K562 (cell line): ENCODE data around the gene GORASP2. TPM values are rescaled to one million over a fixed set of nuclear protein-coding genes. Genes with fewer than 3 reads are reported as not detected.

Source experiments
- ATAC-seq: fragments of 200-7000 bp; cut with Tn5 transposase; 3 replicates; pipeline ENCODE4 v1.9.1; 2020; ENCODE audit warnings: moderate library complexity
- BruUV-seq: library from RNA; stranded (reverse); fragments of 400-500 nt; replicated peaks from 2 replicates; lab custom pipeline; 2021; lab: Mats Ljungman, UMichigan
- CTCF ChIA-PET: fragments of 300-600 bp; formaldehyde crosslinking; extraction: SDS; loops from one replicate; lab custom pipeline; 2021; ENCODE audit warnings: low intra/inter-chr PET ratio; lab: Yijun Ruan, JAX
- POLR2A ChIA-PET: fragments of 300-600, 350-650 bp; sonication (Branson Sonifier 250); formaldehyde crosslinking; extraction: SDS; loops from one replicate; lab custom pipeline; 2021; ENCODE audit warnings: antibody characterized with exemption, inconsistent platforms; lab: Yijun Ruan, JAX
- DNase-seq, 4 experiments: peaks; one replicate each; pipeline versions ENCODE4 v3.0.0 to v3.0.0-alpha.2; 2011 to 2018; ENCODE audit warnings: low spot score in 3 of 4, mixed read lengths in 3 of 4; ENCODE audit errors: extremely low read depth in 1 of 4
- FAIRE-seq: peaks from 2 replicates; lab custom pipeline; 2011; peaks lifted over from hg19 to GRCh38; lab: Jason Lieb, UNC
- H2AFZ ChIP-seq: 2 replicates; pipeline ENCODE4 v1.6.0; 2011; ENCODE audit warnings: low read depth, low read length, control low read depth, inconsistent platforms
- H3K27ac ChIP-seq: fragments of 200-600 bp; 3 replicates; pipeline ENCODE4 v1.8.0; 2011; ENCODE audit warnings: low read depth, mild to moderate bottlenecking, control low read depth, inconsistent platforms, low read length, moderate library complexity, mixed read lengths; ENCODE audit errors: extremely low read depth
- H3K27me3 ChIP-seq, 2 experiments: fragments of 300-600 bp in 1 of 2; 2 replicates in 1 of 2; 3 replicates in 1 of 2; pipeline versions ENCODE4 v1.6.0 to v1.8.0; 2011; ENCODE audit warnings: inconsistent platforms in 2 of 2, low read length in 2 of 2, mild to moderate bottlenecking in 1 of 2, mixed read lengths in 1 of 2, moderate library complexity in 1 of 2; ENCODE audit not compliant: control insufficient read depth in 2 of 2, insufficient read depth in 2 of 2
- H3K36me3 ChIP-seq: fragments of 300-600 bp; 3 replicates; pipeline ENCODE4 v1.8.0; 2011; ENCODE audit warnings: mild to moderate bottlenecking, low read length, inconsistent platforms; ENCODE audit not compliant: control insufficient read depth, insufficient read depth
- H3K4me1 ChIP-seq, 2 experiments: fragments of 200-600 bp in 1 of 2; replicated peaks in 1 of 2; 2 replicates in 1 of 2; 3 replicates in 1 of 2; pipeline versions ENCODE4 v1.5.1 to v1.8.0; 2011; ENCODE audit warnings: inconsistent platforms in 2 of 2, low read length in 2 of 2, mild to moderate bottlenecking in 1 of 2, mixed read lengths in 1 of 2, moderate library complexity in 1 of 2; ENCODE audit not compliant: control insufficient read depth in 2 of 2, insufficient read depth in 2 of 2
- H3K4me2 ChIP-seq: 2 replicates; pipeline ENCODE4 v1.6.1; 2011; ENCODE audit warnings: low read length, control low read depth, inconsistent platforms, mixed read lengths; ENCODE audit not compliant: insufficient read depth
- H3K4me3 ChIP-seq: fragments of 200-600 bp; sonication (generic), shearing (Covaris generic); 2 replicates; pipeline ENCODE4 v1.5.1; 2016; ENCODE audit warnings: control low read depth, inconsistent platforms
- H3K79me2 ChIP-seq: fragments of 200-600 bp; 3 replicates; pipeline ENCODE4 v1.8.0; 2011; ENCODE audit warnings: low read length, inconsistent platforms; ENCODE audit not compliant: control insufficient read depth, insufficient read depth
- H3K9ac ChIP-seq, 2 experiments: 2 replicates each; pipeline versions ENCODE4 v1.6.0 to v1.6.1; 2011; ENCODE audit warnings: low read depth in 2 of 2, low read length in 2 of 2, control low read depth in 1 of 2, inconsistent platforms in 1 of 2, mild to moderate bottlenecking in 1 of 2, mixed read lengths in 1 of 2; ENCODE audit not compliant: insufficient read depth in 1 of 2
- H3K9me1 ChIP-seq: one replicate; pipeline ENCODE4 v1.6.0; 2011; ENCODE audit warnings: inconsistent platforms, mild to moderate bottlenecking, low read length, moderate library complexity; ENCODE audit not compliant: control insufficient read depth, insufficient read depth
- H3K9me3 ChIP-seq: replicated peaks from 2 replicates; pipeline ENCODE4 v1.5.1; 2011; ENCODE audit warnings: low read depth, low read length, inconsistent platforms; ENCODE audit not compliant: control insufficient read depth, insufficient read depth
- H4K20me1 ChIP-seq: replicated peaks from 2 replicates; pipeline ENCODE4 v1.6.1; 2011; ENCODE audit warnings: low read length, inconsistent platforms, mixed read lengths; ENCODE audit not compliant: control insufficient read depth, insufficient read depth
- CHD2 ChIP-seq: IDR thresholded peaks from 2 replicates; pipeline ENCODE4 v1.6.1; 2011; ENCODE audit warnings: low read depth, low read length
- CREB1 ChIP-seq, 2 experiments: sonication (generic) in 1 of 2; formaldehyde crosslinking in 1 of 2; IDR thresholded peaks; 2 replicates each; pipeline versions ENCODE4 v1.6.1 to v1.8.0; 2012 to 2022; ENCODE audit warnings: inconsistent platforms in 1 of 2, mild to moderate bottlenecking in 1 of 2, missing genetic modification reagents in 1 of 2, moderate library complexity in 1 of 2
- GTF2A2 ChIP-seq: IDR thresholded peaks from 2 replicates; pipeline ENCODE4 v1.6.1; 2016; ENCODE audit warnings: mild to moderate bottlenecking, missing genetic modification characterization, missing compliant biosample characterization
- KDM1A ChIP-seq, 2 experiments: fragments of 450-650 bp; IDR thresholded peaks; 2 replicates each; pipeline ENCODE4 v1.6.1; 2016; ENCODE audit warnings: mild to moderate bottlenecking in 2 of 2
- MYNN ChIP-seq, 2 experiments: sonication (generic); formaldehyde crosslinking in 1 of 2; IDR thresholded peaks; 2 replicates each; pipeline versions ENCODE4 v1.5.0 to v1.6.1; 2016 to 2020; ENCODE audit warnings: antibody characterized with exemption in 1 of 2, missing genetic modification reagents in 1 of 2
- POLR2A ChIP-seq: fragments of 450-650 bp; conservative IDR thresholded peaks from 2 replicates; pipeline ENCODE4 v1.6.1; 2016
- POLR2AphosphoS2 ChIP-seq: IDR thresholded peaks from 2 replicates; pipeline ENCODE4 v1.6.1; 2012; ENCODE audit warnings: low read length, improper control_type of control experiment
- POLR2B ChIP-seq: fragments of 450-650 bp; IDR thresholded peaks from 2 replicates; pipeline ENCODE4 v1.6.1; 2018; ENCODE audit warnings: low read depth; ENCODE audit not compliant: partially characterized antibody
- POLR2G ChIP-seq: fragments of 200-400 bp; formaldehyde crosslinking; IDR thresholded peaks from 2 replicates; pipeline ENCODE4 v1.6.1; 2017; ENCODE audit warnings: low read depth, mild to moderate bottlenecking, antibody characterized with exemption, low read length, moderate library complexity
- PTTG1 ChIP-seq: fragments of 450-650 bp; IDR thresholded peaks from 2 replicates; pipeline ENCODE4 v1.6.1; 2016; ENCODE audit warnings: low read depth, mild to moderate bottlenecking, missing genetic modification characterization, missing compliant biosample characterization
- SIRT6 ChIP-seq: IDR thresholded peaks from one replicate; pipeline ENCODE4 v1.6.1; 2012; ENCODE audit warnings: low read depth, mild to moderate bottlenecking, control low read depth, inconsistent platforms, low read length, moderate library complexity
- SUPT5H ChIP-seq: fragments of 450-650 bp; IDR thresholded peaks from 2 replicates; pipeline ENCODE4 v1.6.1; 2016
- THRAP3 ChIP-seq: fragments of 450-650 bp; IDR thresholded peaks from 2 replicates; pipeline ENCODE4 v1.6.1; 2016; ENCODE audit warnings: mild to moderate bottlenecking, inconsistent platforms, borderline replicate concordance
- ZNF232 ChIP-seq: sonication (generic); formaldehyde crosslinking; IDR thresholded peaks from 2 replicates; pipeline ENCODE4 v1.8.0; 2022; ENCODE audit warnings: mild to moderate bottlenecking, missing genetic modification reagents
- WGBS: fragments of 100-300 bp; shearing (Covaris generic); methylation state at CpG from one replicate; pipeline ENCODE4 v1.1.6; 2016; ENCODE audit warnings: low coverage, mixed read lengths; ENCODE audit not compliant: insufficient coverage; ENCODE audit errors: missing lambda C conversion rate; 5-methylcytosine and 5-hydroxymethylcytosine counted together
- in situ Hi-C: fragments of 300-500 bp; cut with MboI; formaldehyde crosslinking; loops from 4 replicates; pipeline ENCODE4 v1.15.0; 2018; ENCODE audit warnings: inconsistent platforms, mixed read lengths
- intact Hi-C: fragments of 100-400 bp; cut with micrococcal nuclease; formaldehyde crosslinking; loops from 2 replicates; pipeline ENCODE4 v1.14.2; 2022
- polyA plus RNA-seq, 8 experiments: library from polyadenylated mRNA; depleted of rRNA in 4 of 8; stranded (reverse) in 5 of 8; unstranded in 3 of 8; fragments of >200 nt; fragmentation: Nextera tagmentation in 2 of 8; fragmentation: Illumina TruSeq in 1 of 8; extraction: Ambion mirVana in 2 of 8; extraction: Trizol in 1 of 8; gene quantifications; 2 replicates each; pipeline versions ENCODE4 v1.2.1 to v1.2.3, GENCODE V29; 2011 to 2014; ENCODE audit warnings: inconsistent platforms in 1 of 8, missing spikeins in 1 of 8
- total RNA-seq, 7 experiments: library from RNA; depleted of rRNA in 6 of 7; stranded (reverse); fragments of >200 nt in 6 of 7; fragmentation: Illumina TruSeq in 2 of 7; extraction: Trizol in 2 of 7; gene quantifications; 2 replicates each; pipeline versions ENCODE4 v1.2.1 to v1.2.3, GENCODE V29; 2011 to 2021; ENCODE audit warnings: low replicate concordance in 1 of 7

The GORASP2 gene
- total and polyA plus RNA-seq, 9 of the 15 experiments (the other 6 are each of a cell fraction or from before 2014, with no cell fraction given): 27.4 to 180 (median 59.6) TPM

GRCh38 chr2:170968205-170969003 is 39.4 kb downstream of the GORASP2 start:
- no peak overlapping the region for H3K9ac ChIP-seq
- BruUV-seq: no TSS peak
- H3K9me3 ChIP-seq: no peaks in the 10 kb centered on the region
- no peak overlapping the region for H3K4me2 ChIP-seq
- no peaks in the 10 kb centered on the region for H4K20me1 ChIP-seq
- TF ChIP-seq ZNF232 (CRISPR knock-in tag) (no peak), CREB1 (IDR thresholded peaks at IDR 0.05) (peak; percentile 15; the same call in 1 of the 2 replicates), CREB1 (CRISPR knock-in tag; IDR thresholded peaks at IDR 0.05) (no peak), SUPT5H (peak; percentile 79), THRAP3 (0 out of 2 replicates have a peak, but pooled peaks have one; percentile 16), POLR2AphosphoS2 (peak; percentile 80; the same call in 1 of the 2 replicates), PTTG1 (tag) (no peak), SIRT6 (peak; percentile 69), GTF2A2 (tag) (no peak), POLR2A (peak; percentile 69), POLR2B (peak; percentile 80), POLR2G (peak; percentile 39), CHD2 (peak; percentile 76), KDM1A (IDR thresholded peaks at IDR 0.05) (no peak), MYNN (IDR thresholded peaks at IDR 0.05) (peak; percentile 59; the same call in 1 of the 2 replicates), MYNN (CRISPR knock-in tag; IDR thresholded peaks at IDR 0.05) (no peak)
- H3K79me2 ChIP-seq: no peaks in the 10 kb centered on the region
- no peaks in the 10 kb centered on the region for H3K9me1 ChIP-seq
- WGBS: 72% methylated on average over 12 of the region's 12 CpGs
- H2AFZ ChIP-seq: no peak overlapping the region
- intact Hi-C loops (no loop called here), in situ Hi-C loops (loop anchor here (25.0 kb wide), 1 partner anchor 1144 kb away; the partner anchor contains the start of gene DLX2)
- peaks cover 43% of the 10 kb centered on the region for H3K36me3 ChIP-seq
- peaks cover 7 to 8% of the 10 kb centered on the region in 2 experiments; a peak in 4 of 5 replicates for H3K4me1 ChIP-seq
- ATAC-seq (peak; percentile 5), FAIRE-seq (no peak), DNase-seq (no peak)
- ChIA-PET CTCF (interaction anchor here (0.6 kb wide), 1 partner anchor 479 kb away, joined by 3 read pairs; no protein-coding TSS in a partner anchor), POLR2A (interaction anchor here (0.6 to 1.2 kb wide), 7 partner anchors 10 to 543 kb away, joined by 3 to 5 read pairs (median 3); no protein-coding TSS in a partner anchor)
- no peaks in the 10 kb centered on the region for H3K27me3 ChIP-seq
- H3K27ac ChIP-seq: no peak overlapping the region
- H3K4me3 ChIP-seq: no peak overlapping the region
